Common myeloid progenitor, CD34-positive (primary cell): ENCODE results near the gene USP34.

Experiments
- CTCF ChIA-PET: fragments of 350-600 bp; sonication (Branson Sonifier 250); formaldehyde crosslinking; loops from one replicate; lab custom pipeline; 2021; ENCODE audit warnings: antibody characterized with exemption; lab: Charles Lee
- POLR2A ChIA-PET: fragments of 350-600 bp; sonication (Branson Sonifier 250); formaldehyde crosslinking; loops from one replicate; lab custom pipeline; 2021; ENCODE audit warnings: antibody characterized with exemption; lab: Charles Lee
- DNase-seq, 3 donors: peaks; one replicate each; pipeline versions ENCODE4 v3.0.0 to v3.0.0-alpha.2; 2013
- H3K27ac ChIP-seq, 2 experiments: 1 replicate in 1 of 2; 2 replicates in 1 of 2; pipeline ENCODE4 v1.7.0; 2013; ENCODE audit warnings: inconsistent platforms in 2 of 2, low read length in 2 of 2, mild to moderate bottlenecking in 2 of 2, low read depth in 1 of 2, moderate library complexity in 1 of 2; ENCODE audit not compliant: severe bottlenecking in 2 of 2, insufficient read depth in 1 of 2, poor library complexity in 1 of 2
- H3K27me3 ChIP-seq, 5 experiments: replicated peaks in 2 of 5; 1 replicate in 3 of 5; 2 replicates in 2 of 5; pipeline versions ENCODE4 v1.6.1 to v1.7.0; 2013; ENCODE audit warnings: low read length in 4 of 5, mild to moderate bottlenecking in 2 of 5, moderate library complexity in 2 of 5, inconsistent platforms in 1 of 5; ENCODE audit not compliant: insufficient read depth in 5 of 5, control insufficient read depth in 4 of 5
- H3K36me3 ChIP-seq, 4 experiments: 1 replicate in 2 of 4; 2 replicates in 2 of 4; pipeline versions ENCODE4 v1.6.1 to v1.7.0; 2013; ENCODE audit warnings: low read length in 3 of 4, control low read depth in 1 of 4, mild to moderate bottlenecking in 1 of 4; ENCODE audit not compliant: control insufficient read depth in 4 of 4, insufficient read depth in 4 of 4
- H3K4me1 ChIP-seq, 4 experiments: 1 replicate in 3 of 4; 2 replicates in 1 of 4; pipeline versions ENCODE4 v1.6.1 to v1.7.1; 2013; ENCODE audit warnings: low read length in 3 of 4, mild to moderate bottlenecking in 3 of 4, control low read depth in 1 of 4, inconsistent platforms in 1 of 4, moderate library complexity in 1 of 4; ENCODE audit not compliant: control insufficient read depth in 4 of 4, insufficient read depth in 4 of 4; ENCODE audit errors: control extremely low read depth in 1 of 4
- H3K4me3 ChIP-seq, 7 experiments: 1 replicate in 4 of 7; 2 replicates in 3 of 7; pipeline versions ENCODE4 v1.5.1 to v1.7.0; 2013; ENCODE audit warnings: mild to moderate bottlenecking in 7 of 7, low read length in 6 of 7, moderate library complexity in 6 of 7, inconsistent platforms in 2 of 7, low read depth in 2 of 7, control low read depth in 1 of 7; ENCODE audit not compliant: insufficient read depth in 4 of 7, control insufficient read depth in 1 of 7; ENCODE audit errors: extremely low read depth in 1 of 7
- H3K9me3 ChIP-seq, 5 experiments: 1 replicate in 4 of 5; 2 replicates in 1 of 5; pipeline versions ENCODE4 v1.6.1 to v1.7.1; 2013; ENCODE audit warnings: low read length in 4 of 5, mild to moderate bottlenecking in 2 of 5, inconsistent platforms in 1 of 5, low read depth in 1 of 5, moderate library complexity in 1 of 5; ENCODE audit not compliant: control insufficient read depth in 4 of 5, insufficient read depth in 2 of 5; ENCODE audit errors: control extremely low read depth in 1 of 5
- WGBS: methylation state at CpG from one replicate; pipeline ENCODE4 v1.1.5; 2013; ENCODE audit not compliant: insufficient coverage; 5-methylcytosine and 5-hydroxymethylcytosine counted together

The USP34 gene

GRCh38 chr2:61262699-61263098 lies 208.2 kb downstream of the USP34 start:
- no CpG with 5 or more reads among the region's 5 CpGs for WGBS
- CTCF ChIA-PET = interaction anchor here (0.9 to 3.0 kb wide), 4 partner anchors 8 to 64 kb away, joined by 3 to 7 read pairs (median 4); no protein-coding TSS in a partner anchor
- H3K27ac ChIP-seq = no peak overlapping the region

GRCh38 chr2:61257446-61257845 lies 213.4 kb downstream of the USP34 start:
- no peaks in the 10 kb centered on the region for H3K9me3 ChIP-seq
- H3K27ac ChIP-seq = no peak overlapping the region
- DNase-seq = no peak
- WGBS = 100% methylated on average over 4 of the region's 7 CpGs
- ChIA-PET POLR2A (no interaction called here), CTCF (no interaction called here)
- no peaks in the 10 kb centered on the region for H3K27me3 ChIP-seq
- peaks cover 16 to 55% (median 24%) of the 10 kb centered on the region in 4 experiments for H3K36me3 ChIP-seq
- no peak overlapping the region for H3K4me3 ChIP-seq
- H3K4me1 ChIP-seq = no peaks in the 10 kb centered on the region

More at GRCh38 chr2:61262699-61263098, 208.2 kb downstream of the USP34 start:
- Histone ChIP-seq H3K4me3 (no peak overlapping the region), H3K27me3 (no peaks in the 10 kb centered on the region), H3K4me1 (no peaks in the 10 kb centered on the region), H3K36me3 (peaks cover 11 to 45% (median 34%) of the 10 kb centered on the region in 4 experiments), H3K9me3 (no peaks in the 10 kb centered on the region)
- DNase-seq = no peak
- POLR2A ChIA-PET = no interaction called here

- Histone ChIP-seq H3K4me3 (no peak overlapping the region), H3K4me1 (no peaks in the 10 kb centered on the region), H3K27me3 (no peaks in the 10 kb centered on the region), H3K36me3 (peaks cover 15 to 54% (median 20%) of the 10 kb centered on the region in 4 experiments), H3K9me3 (no peaks in the 10 kb centered on the region), H3K27ac (no peak overlapping the region)
- WGBS = 89% methylated on average over 3 of the region's 5 CpGs
- no peak for DNase-seq
- POLR2A ChIA-PET = interaction anchor here (0.5 kb wide), 2 partner anchors 43 to 487 kb away, joined by 3 to 5 read pairs; no protein-coding TSS in a partner anchor
- CTCF ChIA-PET = interaction anchor here (0.9 to 2.2 kb wide), 3 partner anchors 8 to 33 kb away, joined by 3 to 7 read pairs (median 4); no protein-coding TSS in a partner anchor
These were observed 215.1 kb downstream of the USP34 start for GRCh38 chr2:61255580-61256437.

GRCh38 chr2:61254536-61254935 lies 216.4 kb downstream of the USP34 start:
- Histone ChIP-seq H3K4me3 (no peak overlapping the region), H3K27ac (no peak overlapping the region), H3K9me3 (no peaks in the 10 kb centered on the region), H3K4me1 (no peaks in the 10 kb centered on the region), H3K27me3 (no peaks in the 10 kb centered on the region), H3K36me3 (peaks cover 14 to 53% (median 24%) of the 10 kb centered on the region in 4 experiments)
- DNase-seq = no peak
- ChIA-PET CTCF (interaction anchor here (2.2 kb wide), 1 partner anchor 9 kb away, joined by 7 read pairs; no protein-coding TSS in a partner anchor), POLR2A (no interaction called here)
- 100% methylated on average over 2 of the region's 5 CpGs for WGBS

GRCh38 chr2:61253136-61253535 lies 217.8 kb downstream of the USP34 start:
- no peaks in the 10 kb centered on the region for H3K4me1 ChIP-seq
- DNase-seq = no peak
- H3K27ac ChIP-seq = no peak overlapping the region
- peaks cover 10 to 48% (median 21%) of the 10 kb centered on the region in 4 experiments for H3K36me3 ChIP-seq
- H3K27me3 ChIP-seq = no peaks in the 10 kb centered on the region
- no peak overlapping the region for H3K4me3 ChIP-seq
- ChIA-PET CTCF (interaction anchor here (2.2 kb wide), 1 partner anchor 10 kb away, joined by 7 read pairs; no protein-coding TSS in a partner anchor), POLR2A (no interaction called here)
- no peaks in the 10 kb centered on the region for H3K9me3 ChIP-seq
- 94% methylated on average over 3 of the region's 4 CpGs for WGBS

- peaks cover 13 to 52% (median 24%) of the 10 kb centered on the region in 4 experiments for H3K36me3 ChIP-seq
- no peaks in the 10 kb centered on the region for H3K4me1 ChIP-seq
- H3K9me3 ChIP-seq = no peaks in the 10 kb centered on the region
- ChIA-PET CTCF (interaction anchor here (1.3 kb wide), 1 partner anchor 114 kb away, joined by 3 read pairs; no protein-coding TSS in a partner anchor), POLR2A (no interaction called here)
- 100% methylated on average over 1 of the region's 2 CpGs for WGBS
- no peak overlapping the region for H3K4me3 ChIP-seq
- no peak for DNase-seq
- H3K27me3 ChIP-seq = no peaks in the 10 kb centered on the region
- no peak overlapping the region for H3K27ac ChIP-seq
These were observed 218.9 kb downstream of the USP34 start for GRCh38 chr2:61252031-61252430.
